HepG2 (cell line): ENCODE measurements around the gene ITPR1. TPM values are rescaled to one million over a fixed set of nuclear protein-coding genes. Genes with fewer than 3 reads are reported as not detected.

ENCODE experiments used
- AKAP8 ChIP-seq: sonication (generic); formaldehyde crosslinking; IDR thresholded peaks from 2 replicates; pipeline ENCODE4 v1.5.1; 2020; ENCODE audit warnings: mild to moderate bottlenecking, missing genetic modification reagents
- FOXK1 ChIP-seq: sonication (generic); formaldehyde crosslinking; IDR thresholded peaks from 2 replicates; pipeline ENCODE4 v1.4.0; 2020; ENCODE audit warnings: low read depth, missing genetic modification reagents, borderline replicate concordance
- HDAC2 ChIP-seq: sonication (generic); formaldehyde crosslinking; IDR thresholded peaks from 2 replicates; pipeline ENCODE4 v1.4.0; 2020; ENCODE audit warnings: missing genetic modification reagents
- HDAC6 ChIP-seq: fragments of 200-600 bp; sonication (generic); IDR thresholded peaks from 2 replicates; pipeline ENCODE4 v1.7.0; 2017; ENCODE audit warnings: mild to moderate bottlenecking, antibody characterized with exemption, low read length, low read depth
- RARA ChIP-seq: IDR thresholded peaks from 2 replicates; pipeline ENCODE4 v1.6.1; 2016; ENCODE audit warnings: missing genetic modification reagents, missing compliant biosample characterization
- RCOR2 ChIP-seq: IDR thresholded peaks from 2 replicates; pipeline ENCODE4 v1.6.1; 2016; ENCODE audit warnings: missing biosample characterization, missing genetic modification reagents
- SRY ChIP-seq: sonication (generic); formaldehyde crosslinking; IDR thresholded peaks from 2 replicates; pipeline ENCODE4 v1.8.0; 2022; ENCODE audit warnings: mild to moderate bottlenecking, missing genetic modification reagents
- ZBTB1 ChIP-seq: sonication (generic); formaldehyde crosslinking; IDR thresholded peaks from 2 replicates; pipeline ENCODE4 v1.4.0; 2020; ENCODE audit warnings: missing genetic modification reagents, borderline replicate concordance
- ZBTB20 ChIP-seq: sonication (generic); formaldehyde crosslinking; IDR thresholded peaks from 2 replicates; pipeline ENCODE4 v1.8.1; 2023; ENCODE audit warnings: missing genetic modification reagents, low read depth, mild to moderate bottlenecking, borderline replicate concordance
- ZNF563 ChIP-seq: sonication (generic); formaldehyde crosslinking; IDR thresholded peaks from 2 replicates; pipeline ENCODE4 v1.8.0; 2022; ENCODE audit warnings: mild to moderate bottlenecking, moderate library complexity, missing genetic modification reagents
- ZNF687 ChIP-seq: sonication (generic); formaldehyde crosslinking; IDR thresholded peaks from 2 replicates; pipeline ENCODE4 v1.5.1; 2020; ENCODE audit warnings: mild to moderate bottlenecking, missing genetic modification reagents, moderate library complexity
- ZNF720 ChIP-seq: sonication (generic); formaldehyde crosslinking; IDR thresholded peaks from 2 replicates; pipeline ENCODE4 v1.4.0; 2020; ENCODE audit warnings: missing genetic modification reagents
- polyA plus RNA-seq, 8 experiments: library from polyadenylated mRNA; depleted of rRNA in 3 of 8; stranded (reverse) in 7 of 8; unstranded in 1 of 8; fragments of >200 nt; fragmentation: Illumina TruSeq in 4 of 8; extraction: Trizol in 4 of 8; gene quantifications; 2 replicates each; pipeline versions ENCODE4 v1.2.1 to v1.2.3, GENCODE V29; 2011 to 2016; ENCODE audit warnings: low read depth in 4 of 8, missing spikeins in 1 of 8, mixed read lengths in 1 of 8; ENCODE audit not compliant: insufficient read depth in 1 of 8
- total RNA-seq, 5 experiments: library from RNA; depleted of rRNA; stranded (reverse); fragments of >200 nt; fragmentation: Illumina TruSeq; extraction: Trizol; gene quantifications; 2 replicates each; pipeline ENCODE4 v1.2.3, GENCODE V29; 2016; ENCODE audit warnings: low read depth in 1 of 5
- TF ChIP-seq, protein P1 (sequence below): sonication (generic); formaldehyde crosslinking; conservative IDR thresholded peaks from 2 replicates; pipeline ENCODE4 v1.4.0; 2020; ENCODE audit warnings: missing genetic modification reagents
- TF ChIP-seq, protein P2 (sequence below): sonication (generic); formaldehyde crosslinking; IDR thresholded peaks from 2 replicates; pipeline ENCODE4 v1.4.0; 2020; ENCODE audit warnings: missing genetic modification reagents, borderline replicate concordance
- TF ChIP-seq, protein P3 (sequence below): IDR thresholded peaks from 2 replicates; pipeline ENCODE4 v1.6.1; 2016
- TF ChIP-seq, protein P4 (sequence below): IDR thresholded peaks from 2 replicates; pipeline ENCODE4 v1.6.1; 2016

ITPR1 gene
- total and polyA plus RNA-seq, 2 of the 13 experiments (the other 11 are each of a cell fraction or from before 2014, with no cell fraction given) = 10.0 to 11.4 TPM

DNA sequence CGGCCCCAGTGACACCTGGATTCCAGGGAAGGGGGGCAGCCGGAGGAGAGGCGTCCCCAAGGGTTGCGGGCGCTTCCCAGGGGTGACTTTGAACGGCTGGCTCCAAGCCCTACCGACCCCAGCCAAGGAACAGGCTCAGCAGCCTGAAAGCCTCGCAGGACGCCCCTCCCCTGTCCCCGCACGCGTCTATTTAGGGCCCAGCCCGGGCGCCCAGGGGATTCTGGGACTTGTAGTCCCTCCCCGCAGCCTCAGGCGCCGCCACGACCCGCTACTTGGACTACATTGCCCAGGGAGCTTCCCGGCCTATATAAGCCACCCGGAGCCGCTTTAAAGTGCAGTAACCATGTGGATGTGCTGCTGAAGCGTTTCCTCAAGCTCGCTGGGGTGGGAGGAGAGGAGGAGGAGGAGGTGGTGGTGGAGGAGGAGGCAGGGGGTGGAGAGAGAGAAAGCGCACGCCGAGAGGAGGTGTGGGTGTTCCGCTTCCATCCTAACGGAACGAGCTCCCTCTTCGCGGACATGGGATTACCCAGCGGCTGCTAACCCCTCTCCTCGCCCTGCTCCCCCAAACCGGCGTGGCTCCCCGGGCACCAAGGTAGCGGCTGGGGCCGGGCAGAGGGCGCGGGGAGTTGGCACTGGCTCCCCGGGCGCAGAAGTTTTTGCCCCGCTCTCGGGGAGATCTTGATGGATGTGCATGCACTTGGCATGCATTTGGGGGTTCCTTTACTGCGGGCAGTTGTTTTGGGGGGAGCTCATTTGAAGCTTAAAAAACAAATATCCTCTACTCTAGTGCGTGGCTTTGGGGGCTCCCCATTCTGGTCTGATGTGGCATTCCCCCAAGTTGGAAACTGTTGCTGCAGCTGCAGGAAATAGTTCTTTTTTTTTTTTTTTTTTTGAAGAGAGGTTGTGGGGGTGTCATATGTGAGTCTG lies at the start of gene ITPR1 (continued):
- TF ChIP-seq ZNF687 (CRISPR knock-in tag) = peak; percentile 75
- 0 out of 2 replicates have a peak, but pooled peaks have one; percentile 5 for TF ChIP-seq HDAC2 (CRISPR knock-in tag)
- TF ChIP-seq ZNF720 (CRISPR knock-in tag) = no peak
- no peak for TF ChIP-seq FOXK1
- no peak for TF ChIP-seq ZBTB1 (CRISPR knock-in tag)
- TF ChIP-seq RARA (CRISPR knock-in tag) = no peak; the same call in 1 of the 2 replicates
- TF ChIP-seq, protein P1, sequence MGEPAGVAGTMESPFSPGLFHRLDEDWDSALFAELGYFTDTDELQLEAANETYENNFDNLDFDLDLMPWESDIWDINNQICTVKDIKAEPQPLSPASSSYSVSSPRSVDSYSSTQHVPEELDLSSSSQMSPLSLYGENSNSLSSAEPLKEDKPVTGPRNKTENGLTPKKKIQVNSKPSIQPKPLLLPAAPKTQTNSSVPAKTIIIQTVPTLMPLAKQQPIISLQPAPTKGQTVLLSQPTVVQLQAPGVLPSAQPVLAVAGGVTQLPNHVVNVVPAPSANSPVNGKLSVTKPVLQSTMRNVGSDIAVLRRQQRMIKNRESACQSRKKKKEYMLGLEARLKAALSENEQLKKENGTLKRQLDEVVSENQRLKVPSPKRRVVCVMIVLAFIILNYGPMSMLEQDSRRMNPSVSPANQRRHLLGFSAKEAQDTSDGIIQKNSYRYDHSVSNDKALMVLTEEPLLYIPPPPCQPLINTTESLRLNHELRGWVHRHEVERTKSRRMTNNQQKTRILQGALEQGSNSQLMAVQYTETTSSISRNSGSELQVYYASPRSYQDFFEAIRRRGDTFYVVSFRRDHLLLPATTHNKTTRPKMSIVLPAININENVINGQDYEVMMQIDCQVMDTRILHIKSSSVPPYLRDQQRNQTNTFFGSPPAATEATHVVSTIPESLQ (CRISPR knock-in tag) = no peak
- TF ChIP-seq, protein P2, sequence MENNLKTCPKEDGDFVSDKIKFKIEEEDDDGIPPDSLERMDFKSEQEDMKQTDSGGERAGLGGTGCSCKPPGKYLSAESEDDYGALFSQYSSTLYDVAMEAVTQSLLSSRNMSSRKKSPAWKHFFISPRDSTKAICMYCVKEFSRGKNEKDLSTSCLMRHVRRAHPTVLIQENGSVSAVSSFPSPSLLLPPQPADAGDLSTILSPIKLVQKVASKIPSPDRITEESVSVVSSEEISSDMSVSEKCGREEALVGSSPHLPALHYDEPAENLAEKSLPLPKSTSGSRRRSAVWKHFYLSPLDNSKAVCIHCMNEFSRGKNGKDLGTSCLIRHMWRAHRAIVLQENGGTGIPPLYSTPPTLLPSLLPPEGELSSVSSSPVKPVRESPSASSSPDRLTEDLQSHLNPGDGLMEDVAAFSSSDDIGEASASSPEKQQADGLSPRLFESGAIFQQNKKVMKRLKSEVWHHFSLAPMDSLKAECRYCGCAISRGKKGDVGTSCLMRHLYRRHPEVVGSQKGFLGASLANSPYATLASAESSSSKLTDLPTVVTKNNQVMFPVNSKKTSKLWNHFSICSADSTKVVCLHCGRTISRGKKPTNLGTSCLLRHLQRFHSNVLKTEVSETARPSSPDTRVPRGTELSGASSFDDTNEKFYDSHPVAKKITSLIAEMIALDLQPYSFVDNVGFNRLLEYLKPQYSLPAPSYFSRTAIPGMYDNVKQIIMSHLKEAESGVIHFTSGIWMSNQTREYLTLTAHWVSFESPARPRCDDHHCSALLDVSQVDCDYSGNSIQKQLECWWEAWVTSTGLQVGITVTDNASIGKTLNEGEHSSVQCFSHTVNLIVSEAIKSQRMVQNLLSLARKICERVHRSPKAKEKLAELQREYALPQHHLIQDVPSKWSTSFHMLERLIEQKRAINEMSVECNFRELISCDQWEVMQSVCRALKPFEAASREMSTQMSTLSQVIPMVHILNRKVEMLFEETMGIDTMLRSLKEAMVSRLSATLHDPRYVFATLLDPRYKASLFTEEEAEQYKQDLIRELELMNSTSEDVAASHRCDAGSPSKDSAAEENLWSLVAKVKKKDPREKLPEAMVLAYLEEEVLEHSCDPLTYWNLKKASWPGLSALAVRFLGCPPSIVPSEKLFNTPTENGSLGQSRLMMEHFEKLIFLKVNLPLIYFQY (CRISPR knock-in tag) = no peak
- TF ChIP-seq, protein P3, sequence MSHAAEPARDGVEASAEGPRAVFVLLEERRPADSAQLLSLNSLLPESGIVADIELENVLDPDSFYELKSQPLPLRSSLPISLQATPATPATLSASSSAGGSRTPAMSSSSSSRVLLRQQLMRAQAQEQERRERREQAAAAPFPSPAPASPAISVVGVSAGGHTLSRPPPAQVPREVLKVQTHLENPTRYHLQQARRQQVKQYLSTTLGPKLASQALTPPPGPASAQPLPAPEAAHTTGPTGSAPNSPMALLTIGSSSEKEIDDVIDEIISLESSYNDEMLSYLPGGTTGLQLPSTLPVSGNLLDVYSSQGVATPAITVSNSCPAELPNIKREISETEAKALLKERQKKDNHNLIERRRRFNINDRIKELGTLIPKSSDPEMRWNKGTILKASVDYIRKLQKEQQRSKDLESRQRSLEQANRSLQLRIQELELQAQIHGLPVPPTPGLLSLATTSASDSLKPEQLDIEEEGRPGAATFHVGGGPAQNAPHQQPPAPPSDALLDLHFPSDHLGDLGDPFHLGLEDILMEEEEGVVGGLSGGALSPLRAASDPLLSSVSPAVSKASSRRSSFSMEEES = 0 out of 2 replicates have a peak, but pooled peaks have one; percentile 61
- no peak for TF ChIP-seq AKAP8 (CRISPR knock-in tag)
- 0 out of 2 replicates have a peak, but pooled peaks have one; percentile 53 for TF ChIP-seq SRY (CRISPR knock-in tag)
- no peak for TF ChIP-seq RCOR2 (CRISPR knock-in tag)
- TF ChIP-seq, protein P4, sequence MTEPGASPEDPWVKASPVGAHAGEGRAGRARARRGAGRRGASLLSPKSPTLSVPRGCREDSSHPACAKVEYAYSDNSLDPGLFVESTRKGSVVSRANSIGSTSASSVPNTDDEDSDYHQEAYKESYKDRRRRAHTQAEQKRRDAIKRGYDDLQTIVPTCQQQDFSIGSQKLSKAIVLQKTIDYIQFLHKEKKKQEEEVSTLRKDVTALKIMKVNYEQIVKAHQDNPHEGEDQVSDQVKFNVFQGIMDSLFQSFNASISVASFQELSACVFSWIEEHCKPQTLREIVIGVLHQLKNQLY = no peak
- peak; percentile 83 for TF ChIP-seq ZNF563 (CRISPR knock-in tag)
- 0 out of 2 replicates have a peak, but pooled peaks have one; percentile 32 for TF ChIP-seq ZBTB20 (CRISPR knock-in tag)
- TF ChIP-seq HDAC6 = no peak
